ENCODE measurements around the gene TRIM71.

Gene TRIM71

DNA sequence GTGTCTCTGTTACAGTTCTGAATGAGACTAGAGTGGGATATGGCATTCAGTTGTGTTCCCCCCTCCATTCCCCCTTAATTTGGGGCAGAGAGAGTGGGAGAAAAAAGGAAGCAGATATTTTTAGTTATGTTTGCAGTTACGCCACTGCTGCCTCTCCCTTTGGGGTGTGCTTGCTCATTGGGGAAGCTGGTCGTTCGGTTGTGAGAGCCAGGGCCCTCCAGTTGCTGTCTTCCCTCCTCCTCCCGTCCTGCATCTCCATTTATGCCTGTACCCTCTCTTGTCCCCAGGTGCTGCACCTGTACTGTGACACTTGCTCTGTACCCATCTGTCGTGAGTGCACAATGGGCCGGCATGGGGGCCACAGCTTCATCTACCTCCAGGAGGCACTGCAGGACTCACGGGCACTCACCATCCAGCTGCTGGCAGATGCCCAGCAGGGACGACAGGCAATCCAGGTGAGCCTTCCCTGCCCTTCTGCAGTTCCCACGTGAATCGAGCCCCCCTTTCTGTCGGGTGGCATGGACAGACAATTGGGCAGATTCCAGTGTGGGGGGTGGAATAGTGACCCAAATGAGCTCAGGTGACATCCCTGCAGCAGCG is 55.8 kb downstream of the TRIM71 start:
- Mint-ChIP-seq H3K27me3 (peaks cover 0 to 6% of the 10 kb centered on the region in 2 donors), H3K27ac (no peak overlapping the region), H3K9me3 (no peaks in the 10 kb centered on the region), H3K36me3 (no peaks in the 10 kb centered on the region), H3K4me3 (no peak overlapping the region), H3K4me1 (peaks cover 1 to 5% of the 10 kb centered on the region in 2 donors)
- DNase-seq (no peak), ATAC-seq (replicated peaks) (no peak)

DNA sequence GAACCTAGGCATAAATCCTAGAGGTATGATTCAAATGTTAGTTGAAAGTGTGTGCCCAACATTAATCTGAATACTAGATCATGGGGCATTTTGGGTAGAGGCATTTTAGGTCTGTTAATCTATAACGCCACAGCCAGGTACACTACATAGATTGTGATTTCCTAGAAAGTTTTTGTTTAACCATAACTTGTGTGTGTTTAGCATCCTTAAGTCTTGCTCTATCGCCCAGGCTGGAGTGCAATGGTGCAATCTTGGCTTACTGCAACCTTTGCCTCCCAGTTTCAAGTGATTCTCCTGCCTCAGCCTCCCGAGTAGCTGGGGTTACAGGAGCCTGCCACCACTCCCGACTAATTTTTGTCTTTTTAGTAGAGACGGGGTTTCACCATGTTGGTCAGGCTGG is 59.1 kb downstream of the TRIM71 start:
- no peak overlapping the region for H3K4me3 Mint-ChIP-seq
- H3K27me3 Mint-ChIP-seq = peaks cover 0 to 6% of the 10 kb centered on the region in 2 donors

DNA sequence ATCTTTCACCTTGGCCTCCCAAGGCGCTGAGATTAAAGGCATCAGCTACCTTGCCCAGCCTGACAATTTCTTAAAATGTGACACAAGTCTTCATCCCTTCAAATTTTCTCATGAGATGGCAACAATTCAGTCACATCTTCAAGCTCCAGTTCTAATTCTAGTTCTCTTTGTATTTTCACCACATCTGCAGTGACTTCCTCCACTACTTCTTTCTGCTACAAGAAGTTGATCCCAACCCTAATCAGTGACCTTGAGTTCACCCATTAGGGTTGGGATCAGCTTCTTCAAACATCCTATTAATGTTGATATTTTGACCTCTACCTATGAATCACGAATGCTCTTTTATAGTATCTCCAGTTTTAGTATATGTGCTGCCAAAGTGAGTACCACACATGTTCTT is 59.8 kb downstream of the TRIM71 start:
- DNase-seq (no peak), ATAC-seq (replicated peaks) (no peak)
- H3K27ac Mint-ChIP-seq = no peak overlapping the region
- H3K4me3 Mint-ChIP-seq = no peak overlapping the region
- peaks cover 3 to 11% of the 10 kb centered on the region in 2 donors for H3K4me1 Mint-ChIP-seq
- H3K9me3 Mint-ChIP-seq = no peaks in the 10 kb centered on the region
- H3K36me3 Mint-ChIP-seq = no peaks in the 10 kb centered on the region
- peaks cover 0 to 6% of the 10 kb centered on the region in 2 donors for H3K27me3 Mint-ChIP-seq

More for the DNA sequence above, 59.1 kb downstream of the TRIM71 start:
- Mint-ChIP-seq H3K4me1 (peaks cover 1 to 9% of the 10 kb centered on the region in 2 donors), H3K27ac (no peak overlapping the region), H3K36me3 (no peaks in the 10 kb centered on the region), H3K9me3 (no peaks in the 10 kb centered on the region)
- no peak for DNase-seq
- ATAC-seq (replicated peaks) = no peak

DNA sequence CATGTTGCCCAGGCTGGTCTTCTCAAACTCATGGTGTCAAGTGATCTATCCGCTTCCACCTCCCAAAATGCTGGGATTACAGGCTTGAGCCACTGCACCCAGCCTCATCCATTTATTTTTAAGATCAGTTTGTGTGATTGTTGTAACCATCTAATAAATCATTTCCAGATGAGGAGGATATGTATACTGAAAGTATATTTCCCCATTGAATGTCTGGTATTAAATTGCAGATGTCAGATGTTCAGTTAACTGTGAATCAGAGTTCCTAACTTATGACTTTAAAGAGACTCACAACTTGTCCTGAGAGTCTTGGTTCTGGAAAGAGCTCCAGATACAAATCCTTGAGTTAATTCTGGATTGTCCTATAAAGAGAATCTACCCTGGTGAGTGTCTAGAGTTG is 62.4 kb downstream of the TRIM71 start:
- DNase-seq (no peak), ATAC-seq (replicated peaks) (no peak)
- Mint-ChIP-seq H3K9me3 (no peaks in the 10 kb centered on the region), H3K27ac (no peak overlapping the region), H3K36me3 (no peaks in the 10 kb centered on the region), H3K4me3 (no peak overlapping the region), H3K4me1 (peaks cover 11 to 19% of the 10 kb centered on the region in 2 donors), H3K27me3 (peaks cover 0 to 6% of the 10 kb centered on the region in 2 donors)

DNA sequence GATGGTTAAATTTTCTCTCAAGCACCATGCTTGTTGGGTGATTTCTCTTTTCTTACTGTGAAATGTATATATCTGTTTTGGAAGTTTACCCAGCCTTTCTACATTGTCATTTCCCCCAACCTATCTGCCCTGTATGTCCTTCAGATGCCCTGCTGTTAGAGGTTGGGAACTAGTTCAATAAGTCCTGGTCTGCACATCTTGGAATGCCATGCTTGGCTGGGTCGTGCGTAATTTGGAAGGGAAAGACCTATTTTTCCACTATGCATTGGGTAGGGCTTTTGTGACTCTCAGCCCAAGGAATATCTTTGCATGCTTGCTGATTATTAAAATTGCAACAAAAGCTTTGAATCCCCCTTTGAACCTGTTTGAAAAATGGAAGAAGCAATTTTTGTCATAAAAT is 63.8 kb downstream of the TRIM71 start:
- DNase-seq (no peak), ATAC-seq (replicated peaks) (no peak)
- H3K9me3 Mint-ChIP-seq = no peaks in the 10 kb centered on the region
- no peak overlapping the region for H3K27ac Mint-ChIP-seq
- H3K4me3 Mint-ChIP-seq = no peak overlapping the region
- H3K27me3 Mint-ChIP-seq = peaks cover 0 to 6% of the 10 kb centered on the region in 2 donors
- no peaks in the 10 kb centered on the region for H3K36me3 Mint-ChIP-seq
- H3K4me1 Mint-ChIP-seq = peaks cover 10 to 14% of the 10 kb centered on the region in 2 donors

DNA sequence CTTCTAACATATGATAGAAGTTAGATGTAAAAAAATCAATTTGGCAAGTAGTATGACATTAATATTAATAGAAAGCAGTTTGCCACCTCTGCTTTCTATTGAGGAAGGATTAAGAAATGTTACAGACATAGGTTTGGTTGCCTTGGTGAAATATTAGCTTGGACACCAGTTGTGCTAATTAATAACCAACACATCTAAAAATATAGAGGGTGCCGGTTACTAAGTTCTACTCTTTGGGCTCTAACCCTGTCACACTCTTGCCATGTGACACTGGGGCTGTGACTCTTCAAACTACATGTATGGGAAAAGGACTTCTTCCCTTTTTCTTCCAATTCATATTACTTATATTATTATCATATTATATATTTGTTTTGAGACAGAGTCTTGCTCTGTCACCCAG is 64.4 kb downstream of the TRIM71 start:
- Mint-ChIP-seq H3K27ac (no peak overlapping the region), H3K4me1 (peaks cover 10 to 16% of the 10 kb centered on the region in 2 donors), H3K36me3 (no peaks in the 10 kb centered on the region), H3K4me3 (no peak overlapping the region), H3K9me3 (no peaks in the 10 kb centered on the region), H3K27me3 (peaks cover 0 to 6% of the 10 kb centered on the region in 2 donors)
- peak in 1 of 2 donors; percentile 17 for ATAC-seq (replicated peaks)
- no peak for DNase-seq

DNA sequence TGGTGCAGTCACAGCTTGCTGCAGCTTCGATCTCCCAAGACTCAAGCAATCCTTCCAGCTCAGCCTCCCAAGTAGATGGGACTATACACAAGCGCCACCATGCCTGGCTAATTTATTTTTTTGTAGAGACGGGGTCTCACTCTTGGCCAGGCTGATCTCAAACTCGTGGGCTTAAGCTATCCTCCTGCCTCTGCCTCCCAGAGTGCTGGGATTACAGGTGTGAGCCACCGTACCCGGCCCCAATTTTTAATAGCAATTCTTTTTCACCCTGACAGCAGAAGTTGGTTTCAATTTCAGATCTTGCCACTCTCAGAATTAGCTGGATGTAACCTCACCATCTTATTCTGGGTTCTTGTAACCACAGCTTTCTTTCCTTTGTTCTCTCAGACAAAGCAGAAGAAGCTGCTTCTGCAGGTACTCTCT is 64.8 kb downstream of the TRIM71 start:
- peaks cover 0 to 4% of the 10 kb centered on the region in 2 donors for H3K27me3 Mint-ChIP-seq
- peaks cover 10 to 20% of the 10 kb centered on the region in 2 donors for H3K4me1 Mint-ChIP-seq
- no peaks in the 10 kb centered on the region for H3K9me3 Mint-ChIP-seq
- DNase-seq = no peak
- ATAC-seq (replicated peaks) = peak; percentile 90 to 96
- no peak overlapping the region for H3K4me3 Mint-ChIP-seq
- no peak overlapping the region for H3K27ac Mint-ChIP-seq
- H3K36me3 Mint-ChIP-seq = no peaks in the 10 kb centered on the region

DNA sequence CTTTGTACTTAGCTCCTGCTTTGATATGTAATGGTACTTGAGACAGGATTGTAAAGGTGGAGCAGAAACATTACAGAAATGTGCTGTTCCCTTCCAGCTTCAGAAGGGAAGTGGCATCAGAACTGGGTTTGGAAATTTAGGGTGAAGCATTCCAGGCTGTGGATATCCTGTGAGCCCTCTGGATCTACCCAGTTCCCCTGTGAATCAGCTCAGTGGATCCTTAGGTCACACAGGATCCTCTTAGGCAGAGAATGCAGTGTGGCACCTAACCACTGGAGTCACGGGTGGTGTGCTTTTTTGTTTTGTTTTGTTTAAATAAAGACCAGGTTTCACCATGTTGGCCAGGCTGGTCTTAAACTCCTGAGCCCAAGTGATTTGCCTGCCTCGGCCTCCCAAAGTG is 66.0 kb downstream of the TRIM71 start:
- H3K27ac Mint-ChIP-seq = no peak overlapping the region
- no peaks in the 10 kb centered on the region for H3K9me3 Mint-ChIP-seq
- ATAC-seq (replicated peaks) (no peak), DNase-seq (no peak)
- H3K36me3 Mint-ChIP-seq = no peaks in the 10 kb centered on the region
- H3K27me3 Mint-ChIP-seq = no peaks in the 10 kb centered on the region
- H3K4me1 Mint-ChIP-seq = peaks cover 11 to 25% of the 10 kb centered on the region in 2 donors
- H3K4me3 Mint-ChIP-seq = no peak overlapping the region

DNA sequence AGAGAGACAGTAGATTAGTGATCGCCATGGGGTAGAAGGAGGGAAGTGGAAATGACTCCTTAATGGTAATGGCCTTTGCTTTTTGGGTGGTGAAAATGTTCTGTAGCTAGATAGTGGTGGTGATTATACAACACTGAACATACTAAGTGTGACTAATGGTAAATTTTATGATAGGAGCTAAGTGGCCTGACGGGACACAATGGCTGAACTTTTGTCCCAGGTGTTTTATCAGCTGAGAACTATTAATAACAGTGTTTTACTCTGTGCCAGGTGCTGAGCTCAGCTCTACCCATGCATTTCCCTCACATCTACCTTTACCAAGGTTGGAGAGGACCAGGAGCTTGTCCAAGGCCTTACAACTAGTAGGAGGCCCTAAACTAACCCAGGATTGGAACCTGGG is 66.8 kb downstream of the TRIM71 start:
- Mint-ChIP-seq H3K27ac (no peak overlapping the region), H3K36me3 (no peaks in the 10 kb centered on the region), H3K9me3 (no peaks in the 10 kb centered on the region), H3K4me1 (peaks cover 11 to 28% of the 10 kb centered on the region in 2 donors), H3K27me3 (no peaks in the 10 kb centered on the region), H3K4me3 (no peak overlapping the region)
- no peak for ATAC-seq (replicated peaks)
- DNase-seq = no peak

DNA sequence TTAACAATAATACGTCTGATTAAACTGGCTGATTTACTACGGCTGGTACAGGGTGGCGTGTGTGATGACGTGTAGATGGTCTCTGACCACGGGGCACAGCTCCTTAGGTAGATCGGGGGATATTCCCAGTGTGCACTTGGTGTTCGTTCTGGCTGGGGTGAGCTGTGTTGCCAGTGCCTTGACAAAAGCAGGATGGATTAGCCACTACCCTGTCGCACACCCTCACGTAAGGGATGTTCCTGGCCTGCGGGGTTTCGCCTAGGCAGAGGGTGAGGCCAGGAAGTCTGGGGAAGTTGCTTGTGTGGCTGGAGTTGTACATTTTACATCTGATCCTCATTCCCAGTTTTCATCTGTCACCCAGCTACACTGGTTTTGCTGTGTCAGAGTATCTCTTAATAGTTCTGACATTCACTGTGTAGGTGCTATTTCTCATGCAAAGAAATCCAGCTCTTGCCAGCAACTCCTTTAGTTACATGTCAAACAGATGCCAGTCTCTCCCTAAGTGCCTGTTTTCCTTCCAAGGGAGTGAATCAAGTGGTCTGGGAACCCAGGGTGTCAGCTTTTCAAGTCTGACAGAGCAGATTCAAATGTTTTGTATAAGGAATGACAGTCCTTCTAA is 67.6 kb downstream of the TRIM71 start:
- H3K27ac Mint-ChIP-seq = no peak overlapping the region
- no peaks in the 10 kb centered on the region for H3K9me3 Mint-ChIP-seq
- H3K36me3 Mint-ChIP-seq = no peaks in the 10 kb centered on the region
- peaks cover 11 to 28% of the 10 kb centered on the region in 2 donors for H3K4me1 Mint-ChIP-seq
- H3K4me3 Mint-ChIP-seq = no peak overlapping the region
- no peak for DNase-seq
- ATAC-seq (replicated peaks) = no peak
- no peaks in the 10 kb centered on the region for H3K27me3 Mint-ChIP-seq

DNA sequence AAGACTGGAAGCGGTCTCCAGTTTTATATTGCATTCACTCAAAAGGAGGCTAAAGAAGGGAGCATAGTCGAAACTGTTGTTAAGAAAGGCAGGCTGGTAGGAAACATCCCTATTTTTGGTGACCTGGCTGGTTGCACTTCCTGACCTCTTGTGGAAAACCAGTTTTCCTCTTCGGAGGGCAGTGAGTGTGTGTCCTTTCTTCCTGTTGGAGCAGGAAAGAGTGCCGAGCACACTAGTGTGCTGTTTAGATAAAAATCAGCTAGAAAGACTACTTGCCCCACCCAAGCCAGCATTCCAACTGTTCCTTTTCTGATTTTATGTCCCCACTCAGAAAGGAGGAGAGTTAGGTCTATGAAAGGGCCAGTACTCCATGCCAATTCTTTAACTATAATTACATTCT is 68.5 kb downstream of the TRIM71 start:
- no peaks in the 10 kb centered on the region for H3K36me3 Mint-ChIP-seq
- no peak overlapping the region for H3K4me3 Mint-ChIP-seq
- H3K27me3 Mint-ChIP-seq = no peaks in the 10 kb centered on the region
- ATAC-seq (replicated peaks) (no peak), DNase-seq (no peak)
- H3K27ac Mint-ChIP-seq = no peak overlapping the region
- peaks cover 11 to 28% of the 10 kb centered on the region in 2 donors for H3K4me1 Mint-ChIP-seq
- H3K9me3 Mint-ChIP-seq = no peaks in the 10 kb centered on the region

DNA sequence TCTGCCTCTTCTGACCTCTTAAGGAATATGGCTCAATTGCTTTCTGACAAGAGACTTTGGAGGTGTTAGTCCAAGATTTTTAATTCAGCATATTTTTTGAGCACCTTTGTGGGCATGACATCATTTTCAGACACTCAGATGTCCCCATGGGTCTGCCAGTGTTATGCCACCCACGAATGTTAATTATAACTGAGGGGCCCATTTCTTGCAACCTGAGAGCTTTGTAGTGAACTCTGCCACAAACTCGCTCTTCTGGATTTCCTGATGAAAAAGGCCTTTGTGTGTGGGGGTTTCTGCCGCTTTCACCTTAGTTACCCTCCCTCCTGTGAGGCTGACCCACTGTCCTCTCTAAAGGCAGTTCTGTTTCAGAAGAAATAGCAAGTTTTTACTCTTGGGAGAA is 69.1 kb downstream of the TRIM71 start:
- Mint-ChIP-seq H3K4me1 (peaks cover 11 to 24% of the 10 kb centered on the region in 2 donors), H3K27me3 (no peaks in the 10 kb centered on the region), H3K9me3 (no peaks in the 10 kb centered on the region), H3K36me3 (no peaks in the 10 kb centered on the region), H3K4me3 (no peak overlapping the region), H3K27ac (peak overlapping the region; percentile 14)
- ATAC-seq (replicated peaks) (no peak), DNase-seq (no peak)

DNA sequence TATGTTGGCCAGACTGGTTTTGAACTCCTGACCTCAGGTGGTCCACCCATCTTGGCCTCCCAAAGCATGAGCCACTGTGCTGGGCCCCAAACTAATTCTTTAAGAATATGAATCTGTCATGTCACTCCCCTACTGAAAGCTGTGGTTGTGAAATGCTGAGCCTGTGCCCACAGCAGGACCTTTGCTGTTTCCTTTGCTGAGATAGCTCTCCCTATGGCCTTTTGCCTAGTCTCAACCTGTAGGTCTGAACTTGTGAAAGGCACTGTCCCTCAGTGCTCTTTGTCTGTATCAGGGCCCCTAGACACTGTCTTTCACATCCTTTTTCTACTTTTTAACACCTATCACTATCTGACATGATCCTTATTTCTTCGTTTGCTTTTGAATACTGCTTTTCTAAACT is 70.9 kb downstream of the TRIM71 start:
- Mint-ChIP-seq H3K36me3 (no peaks in the 10 kb centered on the region), H3K27ac (no peak overlapping the region), H3K27me3 (no peaks in the 10 kb centered on the region), H3K4me1 (peaks cover 1 to 15% of the 10 kb centered on the region in 2 donors), H3K9me3 (no peaks in the 10 kb centered on the region), H3K4me3 (no peak overlapping the region)
- DNase-seq (no peak), ATAC-seq (replicated peaks) (peak; percentile 80 to 90)

DNA sequence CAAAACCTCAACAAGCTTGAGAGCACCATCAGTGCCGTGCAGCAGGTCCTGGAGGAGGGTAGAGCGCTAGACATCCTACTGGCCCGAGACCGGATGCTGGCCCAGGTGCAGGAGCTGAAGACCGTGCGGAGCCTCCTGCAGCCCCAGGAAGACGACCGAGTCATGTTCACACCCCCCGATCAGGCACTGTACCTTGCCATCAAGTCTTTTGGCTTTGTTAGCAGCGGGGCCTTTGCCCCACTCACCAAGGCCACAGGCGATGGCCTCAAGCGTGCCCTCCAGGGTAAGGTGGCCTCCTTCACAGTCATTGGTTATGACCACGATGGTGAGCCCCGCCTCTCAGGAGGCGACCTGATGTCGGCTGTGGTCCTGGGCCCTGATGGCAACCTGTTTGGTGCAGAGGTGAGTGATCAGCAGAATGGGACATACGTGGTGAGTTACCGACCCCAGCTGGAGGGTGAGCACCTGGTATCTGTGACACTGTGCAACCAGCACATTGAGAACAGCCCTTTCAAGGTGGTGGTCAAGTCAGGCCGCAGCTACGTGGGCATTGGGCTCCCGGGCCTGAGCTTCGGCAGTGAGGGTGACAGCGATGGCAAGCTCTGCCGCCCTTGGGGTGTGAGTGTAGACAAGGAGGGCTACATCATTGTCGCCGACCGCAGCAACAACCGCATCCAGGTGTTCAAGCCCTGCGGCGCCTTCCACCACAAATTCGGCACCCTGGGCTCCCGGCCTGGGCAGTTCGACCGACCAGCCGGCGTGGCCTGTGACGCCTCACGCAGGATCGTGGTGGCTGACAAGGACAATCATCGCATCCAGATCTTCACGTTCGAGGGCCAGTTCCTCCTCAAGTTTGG is 72.9 kb downstream of the TRIM71 start:
- H3K4me3 Mint-ChIP-seq = no peak overlapping the region
- H3K27me3 Mint-ChIP-seq = no peaks in the 10 kb centered on the region
- DNase-seq (no peak), ATAC-seq (replicated peaks) (no peak)
- H3K36me3 Mint-ChIP-seq = no peaks in the 10 kb centered on the region
- H3K9me3 Mint-ChIP-seq = no peaks in the 10 kb centered on the region
- peaks cover 1 to 15% of the 10 kb centered on the region in 2 donors for H3K4me1 Mint-ChIP-seq
- no peak overlapping the region for H3K27ac Mint-ChIP-seq

DNA sequence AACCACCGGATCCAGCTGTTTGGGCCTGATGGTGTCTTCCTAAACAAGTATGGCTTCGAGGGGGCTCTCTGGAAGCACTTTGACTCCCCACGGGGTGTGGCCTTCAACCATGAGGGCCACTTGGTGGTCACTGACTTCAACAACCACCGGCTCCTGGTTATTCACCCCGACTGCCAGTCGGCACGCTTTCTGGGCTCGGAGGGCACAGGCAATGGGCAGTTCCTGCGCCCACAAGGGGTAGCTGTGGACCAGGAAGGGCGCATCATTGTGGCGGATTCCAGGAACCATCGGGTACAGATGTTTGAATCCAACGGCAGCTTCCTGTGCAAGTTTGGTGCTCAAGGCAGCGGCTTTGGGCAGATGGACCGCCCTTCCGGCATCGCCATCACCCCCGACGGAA is 73.6 kb downstream of the TRIM71 start:
- ATAC-seq (replicated peaks) (no peak), DNase-seq (no peak)
- H3K27me3 Mint-ChIP-seq = no peaks in the 10 kb centered on the region
- H3K36me3 Mint-ChIP-seq = no peaks in the 10 kb centered on the region
- H3K27ac Mint-ChIP-seq = no peak overlapping the region
- no peak overlapping the region for H3K4me3 Mint-ChIP-seq
- H3K9me3 Mint-ChIP-seq = no peaks in the 10 kb centered on the region
- peaks cover 1 to 15% of the 10 kb centered on the region in 2 donors for H3K4me1 Mint-ChIP-seq

Measured in stimulated activated naive B cell treated with anti-CD40 and anti-IgM and Interleukin-4, amounts not matched to agents 10 μg/mL and 1 μg/mL and 100 μg/mL, for 72 hours (primary cell).